Measurements from ENCODE around the gene EPHB1.

Gene EPHB1

GRCh38 chr3:135226057-135226456 lies 431.0 kb downstream of the EPHB1 start:
- no peak for ATAC-seq

GRCh38 chr3:135228201-135228600 lies 433.1 kb downstream of the EPHB1 start:
- TF ChIP-seq, protein P1, sequence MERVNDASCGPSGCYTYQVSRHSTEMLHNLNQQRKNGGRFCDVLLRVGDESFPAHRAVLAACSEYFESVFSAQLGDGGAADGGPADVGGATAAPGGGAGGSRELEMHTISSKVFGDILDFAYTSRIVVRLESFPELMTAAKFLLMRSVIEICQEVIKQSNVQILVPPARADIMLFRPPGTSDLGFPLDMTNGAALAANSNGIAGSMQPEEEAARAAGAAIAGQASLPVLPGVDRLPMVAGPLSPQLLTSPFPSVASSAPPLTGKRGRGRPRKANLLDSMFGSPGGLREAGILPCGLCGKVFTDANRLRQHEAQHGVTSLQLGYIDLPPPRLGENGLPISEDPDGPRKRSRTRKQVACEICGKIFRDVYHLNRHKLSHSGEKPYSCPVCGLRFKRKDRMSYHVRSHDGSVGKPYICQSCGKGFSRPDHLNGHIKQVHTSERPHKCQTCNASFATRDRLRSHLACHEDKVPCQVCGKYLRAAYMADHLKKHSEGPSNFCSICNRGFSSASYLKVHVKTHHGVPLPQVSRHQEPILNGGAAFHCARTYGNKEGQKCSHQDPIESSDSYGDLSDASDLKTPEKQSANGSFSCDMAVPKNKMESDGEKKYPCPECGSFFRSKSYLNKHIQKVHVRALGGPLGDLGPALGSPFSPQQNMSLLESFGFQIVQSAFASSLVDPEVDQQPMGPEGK (CRISPR knock-in tag; IDR thresholded peaks at IDR 0.05; ENCODE audit: borderline replicate concordance), result no peak
- TF ChIP-seq, protein P2, sequence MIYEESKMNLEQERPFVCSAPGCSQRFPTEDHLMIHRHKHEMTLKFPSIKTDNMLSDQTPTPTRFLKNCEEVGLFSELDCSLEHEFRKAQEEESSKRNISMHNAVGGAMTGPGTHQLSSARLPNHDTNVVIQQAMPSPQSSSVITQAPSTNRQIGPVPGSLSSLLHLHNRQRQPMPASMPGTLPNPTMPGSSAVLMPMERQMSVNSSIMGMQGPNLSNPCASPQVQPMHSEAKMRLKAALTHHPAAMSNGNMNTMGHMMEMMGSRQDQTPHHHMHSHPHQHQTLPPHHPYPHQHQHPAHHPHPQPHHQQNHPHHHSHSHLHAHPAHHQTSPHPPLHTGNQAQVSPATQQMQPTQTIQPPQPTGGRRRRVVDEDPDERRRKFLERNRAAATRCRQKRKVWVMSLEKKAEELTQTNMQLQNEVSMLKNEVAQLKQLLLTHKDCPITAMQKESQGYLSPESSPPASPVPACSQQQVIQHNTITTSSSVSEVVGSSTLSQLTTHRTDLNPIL (CRISPR knock-in tag; IDR thresholded peaks at IDR 0.05; ENCODE audit: low read depth), result no peak
- TF ChIP-seq ZFP30 (CRISPR knock-in tag; IDR thresholded peaks at IDR 0.05) (no peak), ZFP3 (CRISPR knock-in tag; IDR thresholded peaks at IDR 0.05) (no peak)
- no peak for ATAC-seq

More at GRCh38 chr3:135226057-135226456, 431.0 kb downstream of the EPHB1 start:
- TF ChIP-seq ISL1 (CRISPR knock-in tag; IDR thresholded peaks at IDR 0.05) (no peak), ZNF70 (CRISPR knock-in tag; IDR thresholded peaks at IDR 0.05) (no peak), GLIS3 (CRISPR knock-in tag; IDR thresholded peaks at IDR 0.05) (no peak)

- TF ChIP-seq ISL1 (CRISPR knock-in tag; IDR thresholded peaks at IDR 0.05) (no peak), RARB (CRISPR knock-in tag; IDR thresholded peaks at IDR 0.05) (no peak), POU6F1 (CRISPR knock-in tag; IDR thresholded peaks at IDR 0.05; ENCODE audit: borderline replicate concordance, low read depth) (no peak), PPARA (CRISPR knock-in tag; IDR thresholded peaks at IDR 0.05; ENCODE audit: borderline replicate concordance) (no peak), BACH2 (CRISPR knock-in tag; IDR thresholded peaks at IDR 0.05; ENCODE audit: borderline replicate concordance) (no peak), ARNTL (CRISPR knock-in tag; IDR thresholded peaks at IDR 0.05; ENCODE audit: borderline replicate concordance, low read depth) (no peak), ZFP3 (CRISPR knock-in tag; IDR thresholded peaks at IDR 0.05) (no peak), ZNF70 (CRISPR knock-in tag; IDR thresholded peaks at IDR 0.05) (no peak), GLIS3 (CRISPR knock-in tag; IDR thresholded peaks at IDR 0.05) (no peak), TSHZ2 (CRISPR knock-in tag; IDR thresholded peaks at IDR 0.05) (no peak), SNAI2 (CRISPR knock-in tag; IDR thresholded peaks at IDR 0.05) (no peak), TOX (CRISPR knock-in tag; IDR thresholded peaks at IDR 0.05; ENCODE audit: borderline replicate concordance) (no peak)
- TF ChIP-seq, protein P1 (CRISPR knock-in tag; IDR thresholded peaks at IDR 0.05; ENCODE audit: borderline replicate concordance), result no peak
- no peak for ATAC-seq
Observed at GRCh38 chr3:135229018-135229495, 434.0 kb downstream of the EPHB1 start.

- ATAC-seq, result no peak
- TF ChIP-seq ZNF8 (CRISPR knock-in tag; IDR thresholded peaks at IDR 0.05) (no peak), OSR1 (CRISPR knock-in tag; IDR thresholded peaks at IDR 0.05) (no peak), TOX (CRISPR knock-in tag; IDR thresholded peaks at IDR 0.05; ENCODE audit: borderline replicate concordance) (no peak), CSRNP3 (CRISPR knock-in tag; IDR thresholded peaks at IDR 0.05) (no peak), ARNTL (CRISPR knock-in tag; IDR thresholded peaks at IDR 0.05; ENCODE audit: borderline replicate concordance, low read depth) (no peak), CSDC2 (CRISPR knock-in tag; IDR thresholded peaks at IDR 0.05) (no peak)
- TF ChIP-seq, protein P1 (CRISPR knock-in tag; IDR thresholded peaks at IDR 0.05; ENCODE audit: borderline replicate concordance), result no peak
- TF ChIP-seq, protein P2 (CRISPR knock-in tag; IDR thresholded peaks at IDR 0.05; ENCODE audit: low read depth), result no peak
Observed at GRCh38 chr3:135231737-135232136, 436.7 kb downstream of the EPHB1 start.

All from SK-N-SH treated with all-trans-retinoic acid at 6 μM for 48 hours (cell line).